PFSK-1 (cell line): ENCODE results near the gene MAP2K5.

Source experiments
- FOXP2 ChIP-seq: optimal IDR thresholded peaks from 2 replicates; pipeline ENCODE3; 2011; ENCODE audit warnings: borderline replicate concordance, control low read depth, inconsistent platforms; ENCODE audit not compliant: insufficient read depth; ENCODE audit errors: extremely low read length, extremely low read depth
- POLR2AphosphoS5 ChIP-seq: IDR thresholded peaks from 2 replicates; pipeline ENCODE4 v1.6.1; 2012; ENCODE audit warnings: low read depth, mild to moderate bottlenecking, control low read depth, low read length, moderate library complexity
- REST ChIP-seq, 2 experiments: IDR thresholded peaks; 2 replicates each; pipeline versions ENCODE4 v1.6.1 to v1.8.0; 2011 to 2012; ENCODE audit warnings: low read depth in 2 of 2, low read length in 2 of 2, control low read depth in 1 of 2, inconsistent platforms in 1 of 2, mild to moderate bottlenecking in 1 of 2, moderate library complexity in 1 of 2; ENCODE audit not compliant: insufficient read depth in 1 of 2
- SIN3A ChIP-seq: IDR thresholded peaks from 2 replicates; pipeline ENCODE4 v1.6.1; 2012; ENCODE audit warnings: mild to moderate bottlenecking, low read length, moderate library complexity, borderline replicate concordance; ENCODE audit not compliant: insufficient read depth
- TAF1 ChIP-seq: IDR thresholded peaks from 2 replicates; pipeline ENCODE4 v1.6.1; 2012; ENCODE audit warnings: low read length, control low read depth, borderline replicate concordance; ENCODE audit not compliant: insufficient read depth

MAP2K5 gene

DNA sequence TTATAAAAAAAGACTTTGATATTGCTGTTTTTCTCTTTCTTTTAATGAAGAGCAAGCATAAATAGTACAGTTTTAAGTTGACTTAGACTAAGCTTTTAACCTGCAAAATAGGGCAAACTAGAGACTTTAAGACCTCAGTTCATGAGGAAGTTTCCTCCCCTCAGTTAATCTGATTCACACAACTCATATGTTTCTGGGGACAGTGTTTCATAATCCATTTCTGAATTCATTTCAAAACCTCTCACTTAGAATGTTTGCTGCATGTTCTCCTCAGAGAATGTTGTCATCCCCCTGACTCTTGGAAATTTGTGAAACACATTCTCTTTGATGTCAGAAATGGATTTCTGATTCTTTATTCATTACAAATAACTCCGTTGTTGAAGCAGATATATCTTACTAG, 203.5 kb downstream of the MAP2K5 start:
- TF ChIP-seq TAF1 (no peak), FOXP2 (no peak), SIN3A (no peak), POLR2AphosphoS5 (no peak), REST (IDR thresholded peaks at IDR 0.05; ENCODE audit: insufficient read depth in 1 of 2, low read depth in 2 of 2, low read length in 2 of 2) (no peak)

GRCh38 chr15:67746450-67746849, 203.9 kb downstream of the MAP2K5 start:
- TF ChIP-seq TAF1 (no peak), REST (IDR thresholded peaks at IDR 0.05; ENCODE audit: insufficient read depth in 1 of 2, low read depth in 2 of 2, low read length in 2 of 2) (no peak), POLR2AphosphoS5 (no peak), FOXP2 (no peak), SIN3A (no peak)

- TF ChIP-seq POLR2AphosphoS5 (no peak), FOXP2 (no peak), SIN3A (no peak), REST (IDR thresholded peaks at IDR 0.05; ENCODE audit: insufficient read depth in 1 of 2, low read depth in 2 of 2, low read length in 2 of 2) (no peak), TAF1 (no peak)
These were observed 205.4 kb downstream of the MAP2K5 start for GRCh38 chr15:67747921-67748320.

GRCh38 chr15:67750371-67750770, 207.9 kb downstream of the MAP2K5 start:
- TF ChIP-seq SIN3A = no peak

DNA sequence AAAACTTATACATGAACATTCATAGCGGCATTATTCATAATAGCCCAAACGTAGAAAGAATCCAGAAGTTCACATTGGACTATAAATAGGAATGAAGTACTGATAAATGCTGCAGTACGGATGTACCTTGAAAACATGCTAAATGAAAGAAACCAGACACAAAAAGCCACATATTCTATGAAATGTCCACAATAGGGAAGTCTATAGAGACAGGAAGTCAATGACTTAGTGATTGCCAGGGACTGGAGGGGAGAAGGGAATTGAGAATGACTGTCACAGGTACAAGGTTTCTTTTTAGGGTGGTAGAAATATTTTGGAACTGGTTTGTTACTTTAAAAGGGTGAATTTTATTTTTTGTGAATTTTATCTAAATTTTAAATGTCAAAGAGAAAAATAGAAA, 211.4 kb downstream of the MAP2K5 start:
- no peak for TF ChIP-seq SIN3A
- no peak for TF ChIP-seq TAF1
- no peak for TF ChIP-seq POLR2AphosphoS5
- no peak for TF ChIP-seq FOXP2
- TF ChIP-seq REST (IDR thresholded peaks at IDR 0.05; ENCODE audit: insufficient read depth in 1 of 2, low read depth in 2 of 2, low read length in 2 of 2) = no peak
